GM12878 (cell line): ENCODE results near the gene SNCG.

Experiments
- BHLHE40 ChIP-seq, 2 experiments: fragments of 450-650 bp in 1 of 2; IDR thresholded peaks; 2 replicates each; pipeline ENCODE4 v1.6.1; 2011 to 2017; ENCODE audit warnings: low read depth in 2 of 2, borderline replicate concordance in 1 of 2, improper control_type of control experiment in 1 of 2, low read length in 1 of 2, mild to moderate bottlenecking in 1 of 2
- CBX5 ChIP-seq: sonication (generic); IDR thresholded peaks from 2 replicates; pipeline ENCODE4 v1.6.1; 2016; ENCODE audit warnings: low read depth, moderate library complexity, mild to moderate bottlenecking, inconsistent platforms
- CTCF ChIP-seq, 3 experiments: IDR thresholded peaks in 2 of 3; conservative IDR thresholded peaks in 1 of 3; 2 replicates each; pipeline ENCODE4 v1.5.1; 2011; ENCODE audit warnings: low read depth in 3 of 3, low read length in 3 of 3, mild to moderate bottlenecking in 3 of 3, control low read depth in 2 of 3, moderate library complexity in 2 of 3, inconsistent platforms in 1 of 3, mixed read lengths in 1 of 3; ENCODE audit not compliant: control insufficient read depth in 2 of 3, insufficient read depth in 1 of 3; ENCODE audit errors: extremely low read depth in 1 of 3
- RAD21 ChIP-seq: IDR thresholded peaks from 2 replicates; pipeline ENCODE4 v1.6.1; 2011; ENCODE audit warnings: mild to moderate bottlenecking, low read depth, low read length, moderate library complexity; ENCODE audit not compliant: insufficient read depth
- SPI1 ChIP-seq: IDR thresholded peaks from 2 replicates; pipeline ENCODE4 v1.6.1; 2011; ENCODE audit warnings: low read depth, mild to moderate bottlenecking, low read length, moderate library complexity, borderline replicate concordance; ENCODE audit not compliant: insufficient read depth
- ZBTB40 ChIP-seq: fragments of 450-650 bp; IDR thresholded peaks from 2 replicates; pipeline ENCODE4 v1.6.1; 2016; ENCODE audit warnings: mild to moderate bottlenecking, moderate library complexity, borderline replicate concordance
- TF ChIP-seq, protein P1 (sequence below): IDR thresholded peaks from 2 replicates; pipeline ENCODE4 v1.6.1; 2012; ENCODE audit warnings: low read length, inconsistent platforms
- TF ChIP-seq, protein P2 (sequence below): IDR thresholded peaks from 2 replicates; pipeline ENCODE4 v1.6.1; 2012; ENCODE audit warnings: mild to moderate bottlenecking, low read depth, low read length

- TF ChIP-seq RAD21: no peak
- no peak for TF ChIP-seq CBX5
- no peak for TF ChIP-seq CTCF (IDR thresholded peaks at IDR 0.05 in 2 of 3, conservative IDR thresholded peaks at IDR 0.05 in 1 of 3; ENCODE audit: control insufficient read depth in 2 of 3, extremely low read depth in 1 of 3, insufficient read depth in 1 of 3, low read depth in 3 of 3, low read length in 3 of 3)
- TF ChIP-seq BHLHE40 (IDR thresholded peaks at IDR 0.05; ENCODE audit: borderline replicate concordance in 1 of 2, low read depth in 2 of 2, low read length in 1 of 2): no peak
- no peak for TF ChIP-seq SPI1
- no peak for TF ChIP-seq ZBTB40
- TF ChIP-seq, protein P1, sequence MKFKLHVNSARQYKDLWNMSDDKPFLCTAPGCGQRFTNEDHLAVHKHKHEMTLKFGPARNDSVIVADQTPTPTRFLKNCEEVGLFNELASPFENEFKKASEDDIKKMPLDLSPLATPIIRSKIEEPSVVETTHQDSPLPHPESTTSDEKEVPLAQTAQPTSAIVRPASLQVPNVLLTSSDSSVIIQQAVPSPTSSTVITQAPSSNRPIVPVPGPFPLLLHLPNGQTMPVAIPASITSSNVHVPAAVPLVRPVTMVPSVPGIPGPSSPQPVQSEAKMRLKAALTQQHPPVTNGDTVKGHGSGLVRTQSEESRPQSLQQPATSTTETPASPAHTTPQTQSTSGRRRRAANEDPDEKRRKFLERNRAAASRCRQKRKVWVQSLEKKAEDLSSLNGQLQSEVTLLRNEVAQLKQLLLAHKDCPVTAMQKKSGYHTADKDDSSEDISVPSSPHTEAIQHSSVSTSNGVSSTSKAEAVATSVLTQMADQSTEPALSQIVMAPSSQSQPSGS: no peak
- TF ChIP-seq, protein P2, sequence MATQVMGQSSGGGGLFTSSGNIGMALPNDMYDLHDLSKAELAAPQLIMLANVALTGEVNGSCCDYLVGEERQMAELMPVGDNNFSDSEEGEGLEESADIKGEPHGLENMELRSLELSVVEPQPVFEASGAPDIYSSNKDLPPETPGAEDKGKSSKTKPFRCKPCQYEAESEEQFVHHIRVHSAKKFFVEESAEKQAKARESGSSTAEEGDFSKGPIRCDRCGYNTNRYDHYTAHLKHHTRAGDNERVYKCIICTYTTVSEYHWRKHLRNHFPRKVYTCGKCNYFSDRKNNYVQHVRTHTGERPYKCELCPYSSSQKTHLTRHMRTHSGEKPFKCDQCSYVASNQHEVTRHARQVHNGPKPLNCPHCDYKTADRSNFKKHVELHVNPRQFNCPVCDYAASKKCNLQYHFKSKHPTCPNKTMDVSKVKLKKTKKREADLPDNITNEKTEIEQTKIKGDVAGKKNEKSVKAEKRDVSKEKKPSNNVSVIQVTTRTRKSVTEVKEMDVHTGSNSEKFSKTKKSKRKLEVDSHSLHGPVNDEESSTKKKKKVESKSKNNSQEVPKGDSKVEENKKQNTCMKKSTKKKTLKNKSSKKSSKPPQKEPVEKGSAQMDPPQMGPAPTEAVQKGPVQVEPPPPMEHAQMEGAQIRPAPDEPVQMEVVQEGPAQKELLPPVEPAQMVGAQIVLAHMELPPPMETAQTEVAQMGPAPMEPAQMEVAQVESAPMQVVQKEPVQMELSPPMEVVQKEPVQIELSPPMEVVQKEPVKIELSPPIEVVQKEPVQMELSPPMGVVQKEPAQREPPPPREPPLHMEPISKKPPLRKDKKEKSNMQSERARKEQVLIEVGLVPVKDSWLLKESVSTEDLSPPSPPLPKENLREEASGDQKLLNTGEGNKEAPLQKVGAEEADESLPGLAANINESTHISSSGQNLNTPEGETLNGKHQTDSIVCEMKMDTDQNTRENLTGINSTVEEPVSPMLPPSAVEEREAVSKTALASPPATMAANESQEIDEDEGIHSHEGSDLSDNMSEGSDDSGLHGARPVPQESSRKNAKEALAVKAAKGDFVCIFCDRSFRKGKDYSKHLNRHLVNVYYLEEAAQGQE: no peak
Measured at GRCh38 chr10:86964847-86965190, 6.4 kb downstream of the SNCG start.
